ENCODE results near the gene CERS3. TPM values are rescaled to one million over a fixed set of nuclear protein-coding genes. Genes with fewer than 3 reads are reported as not detected.

CERS3 gene
- total RNA-seq, 4 donors from 2014 or later: 0.13 to 2.0 (median 0.45) TPM; not detected in 1

- no peak for TF ChIP-seq POLR2A (IDR thresholded peaks at IDR 0.05)
- no peak for TF ChIP-seq CTCF (IDR thresholded peaks at IDR 0.05)
- DNase-seq: no peak
- no peak overlapping the region for H3K4me3 ChIP-seq (replicated peaks in 1 of 3)
- peaks cover 4 to 23% of the 10 kb centered on the region in 2 donors for H3K36me3 ChIP-seq
- intact Hi-C loops (cut with DNase I): no loop called here
- no peaks in the 10 kb centered on the region for H3K4me1 ChIP-seq
- 87% methylated on average over 4 of the region's 4 CpGs for WGBS, 2 donors
- H3K9me3 ChIP-seq: no peaks in the 10 kb centered on the region
- H3K27ac ChIP-seq: no peak overlapping the region
- no peaks in the 10 kb centered on the region for H3K27me3 ChIP-seq
Measured at GRCh38 chr15:100570735-100571313, 42.1 kb upstream of the CERS3 start.

- Histone ChIP-seq H3K4me1 (no peaks in the 10 kb centered on the region), H3K4me3 (replicated peaks in 1 of 3) (no peak overlapping the region), H3K27me3 (no peaks in the 10 kb centered on the region), H3K27ac (no peak overlapping the region), H3K36me3 (peaks cover 4 to 23% of the 10 kb centered on the region in 2 donors), H3K9me3 (no peaks in the 10 kb centered on the region)
- WGBS, 2 donors: 97 to 99% methylated on average over 3 of the region's 3 CpGs
- DNase-seq: no peak
- TF ChIP-seq POLR2A (IDR thresholded peaks at IDR 0.05) (no peak), CTCF (IDR thresholded peaks at IDR 0.05) (no peak)
- intact Hi-C loops (cut with DNase I): no loop called here
Measured at GRCh38 chr15:100570275-100570674, 41.5 kb upstream of the CERS3 start.

- no peak for TF ChIP-seq POLR2A (IDR thresholded peaks at IDR 0.05)
- TF ChIP-seq CTCF (IDR thresholded peaks at IDR 0.05): no peak
Measured at GRCh38 chr15:100569391-100569790, 40.6 kb upstream of the CERS3 start.

GRCh38 chr15:100566850-100567628 lies 38.3 kb upstream of the CERS3 start:
- WGBS, 2 donors: 98% methylated on average over 6 of the region's 6 CpGs
- Histone ChIP-seq H3K27me3 (no peaks in the 10 kb centered on the region), H3K9me3 (no peaks in the 10 kb centered on the region), H3K4me3 (replicated peaks in 1 of 3) (no peak overlapping the region), H3K27ac (no peak overlapping the region), H3K4me1 (no peaks in the 10 kb centered on the region), H3K36me3 (peaks cover 4 to 11% of the 10 kb centered on the region in 2 donors)
- intact Hi-C loops (cut with DNase I): loop anchor here (10.0 kb wide), 1 partner anchor 222 kb away; the partner anchor contains the start of gene ADAMTS17
- TF ChIP-seq CTCF (IDR thresholded peaks at IDR 0.05): no peak
- TF ChIP-seq POLR2A (IDR thresholded peaks at IDR 0.05): no peak
- no peak for DNase-seq

More at GRCh38 chr15:100569391-100569790, 40.6 kb upstream of the CERS3 start:
- intact Hi-C loops (cut with DNase I): loop anchor here (10.0 kb wide), 1 partner anchor 225 kb away; the partner anchor contains the start of gene ADAMTS17
- Histone ChIP-seq H3K4me3 (replicated peaks in 1 of 3) (no peak overlapping the region), H3K27ac (no peak overlapping the region), H3K9me3 (no peaks in the 10 kb centered on the region), H3K36me3 (peaks cover 4 to 23% of the 10 kb centered on the region in 2 donors), H3K4me1 (no peaks in the 10 kb centered on the region), H3K27me3 (no peaks in the 10 kb centered on the region)
- no peak for DNase-seq
- WGBS, 2 donors: 85 to 96% methylated on average over 8 of the region's 8 CpGs

- H3K4me3 ChIP-seq (replicated peaks in 1 of 3): no peak overlapping the region
- TF ChIP-seq POLR2A (IDR thresholded peaks at IDR 0.05) (no peak), CTCF (IDR thresholded peaks at IDR 0.05) (no peak)
- intact Hi-C loops (cut with DNase I): loop anchor here (10.0 kb wide), 1 partner anchor 221 kb away; the partner anchor contains the start of gene ADAMTS17
- H3K36me3 ChIP-seq: peaks cover 0 to 7% of the 10 kb centered on the region in 2 donors
- H3K9me3 ChIP-seq: no peaks in the 10 kb centered on the region
- no peaks in the 10 kb centered on the region for H3K4me1 ChIP-seq
- no peaks in the 10 kb centered on the region for H3K27me3 ChIP-seq
- no peak for DNase-seq
- WGBS, 2 donors: 92 to 94% methylated on average over 3 of the region's 3 CpGs
- H3K27ac ChIP-seq: no peak overlapping the region
Measured at GRCh38 chr15:100565591-100565990, 36.8 kb upstream of the CERS3 start.

Measured in thyroid gland (tissue), 4 donors.